Keratinocyte (primary cell): ENCODE measurements around the gene SLF1. TPM values are rescaled to one million over a fixed set of nuclear protein-coding genes. Genes with fewer than 3 reads are reported as not detected.

Experiments
- DNase-seq: peaks from one replicate; pipeline ENCODE4 v3.0.0-alpha.2; 2011; ENCODE audit warnings: low read depth, missing footprints, low spot score
- FAIRE-seq: peaks from 2 replicates; lab custom pipeline; 2011; peaks lifted over from hg19 to GRCh38; lab: Jason Lieb, UNC
- H2AFZ ChIP-seq: 2 replicates; pipeline ENCODE4 v1.6.0; 2012; ENCODE audit warnings: low read length, control low read depth, inconsistent platforms; ENCODE audit not compliant: control insufficient read depth
- H3K27ac ChIP-seq: 2 replicates; pipeline ENCODE4 v1.5.1; 2011; ENCODE audit warnings: low read length; ENCODE audit not compliant: control insufficient read depth, insufficient read depth
- H3K27me3 ChIP-seq: 3 replicates; pipeline ENCODE4 v1.6.0; 2011; ENCODE audit warnings: low read length; ENCODE audit not compliant: control insufficient read depth, insufficient read depth; ENCODE audit errors: extremely low read depth
- H3K36me3 ChIP-seq, 2 experiments: 2 replicates in 1 of 2; 3 replicates in 1 of 2; pipeline ENCODE4 v1.5.1; 2011; ENCODE audit warnings: low read length in 2 of 2, mild to moderate bottlenecking in 1 of 2; ENCODE audit not compliant: control insufficient read depth in 2 of 2, insufficient read depth in 2 of 2; ENCODE audit errors: extremely low read depth in 1 of 2
- H3K4me1 ChIP-seq: 3 replicates; pipeline ENCODE4 v1.5.1; 2011; ENCODE audit warnings: low read length; ENCODE audit not compliant: control insufficient read depth, insufficient read depth; ENCODE audit errors: extremely low read depth
- H3K4me2 ChIP-seq: 3 replicates; pipeline ENCODE4 v1.6.0; 2011; ENCODE audit warnings: low read depth, low read length; ENCODE audit not compliant: control insufficient read depth, insufficient read depth; ENCODE audit errors: extremely low read depth
- H3K4me3 ChIP-seq, 3 experiments: fragments of 200-600 bp in 1 of 3; sonication (generic) in 1 of 3; 2 replicates in 2 of 3; 3 replicates in 1 of 3; pipeline ENCODE4 v1.5.1; 2011 to 2016; ENCODE audit warnings: low read length in 3 of 3, mild to moderate bottlenecking in 3 of 3, control low read depth in 2 of 3, inconsistent platforms in 1 of 3, low read depth in 1 of 3, mixed read lengths in 1 of 3, mixed run types in 1 of 3, moderate library complexity in 1 of 3; ENCODE audit not compliant: control insufficient read depth in 2 of 3, insufficient read depth in 2 of 3; ENCODE audit errors: extremely low read depth in 1 of 3
- H3K79me2 ChIP-seq: 2 replicates; pipeline ENCODE4 v1.6.0; 2012; ENCODE audit warnings: low read length; ENCODE audit not compliant: control insufficient read depth, insufficient read depth
- H3K9ac ChIP-seq: 3 replicates; pipeline ENCODE4 v1.6.0; 2011; ENCODE audit warnings: low read length; ENCODE audit not compliant: control insufficient read depth, insufficient read depth; ENCODE audit errors: extremely low read depth
- H3K9me1 ChIP-seq: 3 replicates; pipeline ENCODE4 v1.6.0; 2011; ENCODE audit warnings: low read length; ENCODE audit not compliant: control insufficient read depth, insufficient read depth; ENCODE audit errors: extremely low read depth
- H3K9me3 ChIP-seq: 2 replicates; pipeline ENCODE4 v1.5.1; 2012; ENCODE audit warnings: low read depth, low read length; ENCODE audit not compliant: control insufficient read depth
- H4K20me1 ChIP-seq: 3 replicates; pipeline ENCODE4 v1.6.0; 2011; ENCODE audit warnings: low read length; ENCODE audit not compliant: control insufficient read depth, insufficient read depth; ENCODE audit errors: extremely low read depth
- CTCF ChIP-seq, 3 experiments: IDR thresholded peaks in 1 of 3; conservative IDR thresholded peaks in 1 of 3; optimal IDR thresholded peaks in 1 of 3; 2 replicates in 2 of 3; 3 replicates in 1 of 3; pipeline versions ENCODE3 to v1.5.1; 2011; ENCODE audit warnings: low read length in 3 of 3, mild to moderate bottlenecking in 3 of 3, moderate library complexity in 2 of 3, control low read depth in 1 of 3, inconsistent platforms in 1 of 3; ENCODE audit not compliant: insufficient read depth in 2 of 3; ENCODE audit errors: extremely low read depth in 1 of 3
- EZH2 ChIP-seq: IDR thresholded peaks from one replicate; pipeline ENCODE4 v1.6.1; 2012; ENCODE audit warnings: inconsistent platforms, mild to moderate bottlenecking, low read length, moderate library complexity
- dilution Hi-C: fragments of 300-500 bp; cut with MboI; formaldehyde crosslinking; loops from one replicate; pipeline ENCODE4 v1.7.0; 2020; ENCODE audit warnings: low sequenced_read_pairs; ENCODE audit not compliant: extremely low pct_ligation_motif_present
- polyA plus RNA-seq, 5 experiments: library from polyadenylated mRNA; depleted of rRNA in 3 of 5; stranded (reverse) in 3 of 5; stranded (forward) in 1 of 5; unstranded in 1 of 5; fragments of >200 nt; gene quantifications; 1 replicate in 1 of 5; 2 replicates in 3 of 5; 3 replicates in 1 of 5; pipeline versions ENCODE4 v1.2.1 to v1.2.3, GENCODE V29; 2011 to 2012; ENCODE audit warnings: missing spikeins in 2 of 5, low read depth in 1 of 5, low replicate concordance in 1 of 5

The SLF1 gene
- polyA plus RNA-seq, 1 donor (not counting 4 experiments of a cell fraction or from before 2014, with no cell fraction given), result 7.0 TPM

GRCh38 chr5:94646758-94647157, 28.3 kb downstream of the SLF1 start:
- FAIRE-seq (no peak), DNase-seq (no peak)
- no peaks in the 10 kb centered on the region for H3K27me3 ChIP-seq
- no peak for TF ChIP-seq EZH2
- no peak for TF ChIP-seq CTCF (optimal IDR thresholded peaks at IDR 0.05 in 1 of 3, IDR thresholded peaks at IDR 0.05 in 1 of 3, conservative IDR thresholded peaks at IDR 0.05 in 1 of 3; ENCODE audit: extremely low read depth in 1 of 3, insufficient read depth in 2 of 3, low read length in 3 of 3)
- no peaks in the 10 kb centered on the region for H3K9me3 ChIP-seq
- no peak overlapping the region for H3K4me3 ChIP-seq
- H4K20me1 ChIP-seq, result no peaks in the 10 kb centered on the region
- H3K9ac ChIP-seq, result no peak overlapping the region
- no peaks in the 10 kb centered on the region for H3K79me2 ChIP-seq
- no peak overlapping the region for H2AFZ ChIP-seq
- H3K36me3 ChIP-seq, result no peaks in the 10 kb centered on the region
- H3K4me2 ChIP-seq, result no peak overlapping the region
- H3K9me1 ChIP-seq, result no peaks in the 10 kb centered on the region
- dilution Hi-C loops, result no loop called here
- H3K27ac ChIP-seq, result no peak overlapping the region
- H3K4me1 ChIP-seq, result no peaks in the 10 kb centered on the region

- Histone ChIP-seq H3K79me2 (no peaks in the 10 kb centered on the region), H3K4me1 (no peaks in the 10 kb centered on the region), H3K4me3 (no peak overlapping the region), H3K27ac (no peak overlapping the region), H3K9me3 (no peaks in the 10 kb centered on the region), H2AFZ (no peak overlapping the region), H3K9me1 (no peaks in the 10 kb centered on the region), H3K27me3 (no peaks in the 10 kb centered on the region), H3K9ac (no peak overlapping the region), H3K36me3 (no peaks in the 10 kb centered on the region), H4K20me1 (no peaks in the 10 kb centered on the region), H3K4me2 (no peak overlapping the region)
- no peak for FAIRE-seq
- TF ChIP-seq CTCF (optimal IDR thresholded peaks at IDR 0.05 in 1 of 3, IDR thresholded peaks at IDR 0.05 in 1 of 3, conservative IDR thresholded peaks at IDR 0.05 in 1 of 3; ENCODE audit: extremely low read depth in 1 of 3, insufficient read depth in 2 of 3, low read length in 3 of 3) (no peak), EZH2 (no peak)
- dilution Hi-C loops, result no loop called here
- no peak for DNase-seq
These were observed 31.4 kb downstream of the SLF1 start for GRCh38 chr5:94649874-94650273.
